Astrocyte of the cerebellum (primary cell): ENCODE data around the gene RAD51AP1.
A peak's percentile ranks its signal among the peaks of the same experiment; 100 is the strongest.

ENCODE experiments used
- DNase-seq: peaks from one replicate; pipeline ENCODE4 v3.0.0-alpha.2; 2011; ENCODE audit warnings: low read depth
- H3K4me3 ChIP-seq: 2 replicates; pipeline ENCODE4 v1.5.1; 2011; ENCODE audit warnings: mild to moderate bottlenecking, low read depth, low read length, moderate library complexity
- in situ Hi-C: cut with HindIII; loops from 2 replicates; pipeline ENCODE4 v1.10.0; 2017; ENCODE audit warnings: low sequenced_read_pairs
- TF ChIP-seq, protein P1 (sequence below): IDR thresholded peaks from 2 replicates; pipeline ENCODE4 v1.5.1; 2012; ENCODE audit warnings: low read length, low read depth, moderate library complexity, mild to moderate bottlenecking; ENCODE audit errors: missing control alignments

Gene RAD51AP1

DNA sequence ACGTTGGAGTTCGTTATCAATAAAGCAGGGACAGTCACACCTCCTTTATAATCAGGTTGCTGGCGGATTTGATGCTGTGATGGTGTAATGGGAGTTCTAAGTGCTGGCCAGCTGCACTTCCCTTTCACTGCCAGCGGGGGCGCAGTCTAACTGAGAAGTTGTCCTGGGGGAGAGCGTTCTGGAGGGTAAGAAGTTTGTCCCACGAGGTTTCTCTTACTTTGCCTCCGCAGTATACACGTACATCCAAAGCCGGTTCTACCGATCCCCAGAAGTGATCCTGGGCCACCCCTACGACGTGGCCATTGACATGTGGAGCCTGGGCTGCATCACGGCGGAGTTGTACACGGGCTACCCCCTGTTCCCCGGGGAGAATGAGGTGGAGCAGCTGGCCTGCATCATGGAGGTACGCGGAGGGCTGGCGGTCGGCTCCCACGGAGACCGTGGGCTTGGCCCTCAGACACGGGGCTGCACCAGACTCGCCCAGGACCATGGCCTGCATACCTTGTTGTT lies 66.0 kb downstream of the RAD51AP1 start:
- H3K4me3 ChIP-seq = peak overlapping the region; percentile 96
- in situ Hi-C loops = no loop called here
- DNase-seq = peak; percentile 66
- TF ChIP-seq, protein P1, sequence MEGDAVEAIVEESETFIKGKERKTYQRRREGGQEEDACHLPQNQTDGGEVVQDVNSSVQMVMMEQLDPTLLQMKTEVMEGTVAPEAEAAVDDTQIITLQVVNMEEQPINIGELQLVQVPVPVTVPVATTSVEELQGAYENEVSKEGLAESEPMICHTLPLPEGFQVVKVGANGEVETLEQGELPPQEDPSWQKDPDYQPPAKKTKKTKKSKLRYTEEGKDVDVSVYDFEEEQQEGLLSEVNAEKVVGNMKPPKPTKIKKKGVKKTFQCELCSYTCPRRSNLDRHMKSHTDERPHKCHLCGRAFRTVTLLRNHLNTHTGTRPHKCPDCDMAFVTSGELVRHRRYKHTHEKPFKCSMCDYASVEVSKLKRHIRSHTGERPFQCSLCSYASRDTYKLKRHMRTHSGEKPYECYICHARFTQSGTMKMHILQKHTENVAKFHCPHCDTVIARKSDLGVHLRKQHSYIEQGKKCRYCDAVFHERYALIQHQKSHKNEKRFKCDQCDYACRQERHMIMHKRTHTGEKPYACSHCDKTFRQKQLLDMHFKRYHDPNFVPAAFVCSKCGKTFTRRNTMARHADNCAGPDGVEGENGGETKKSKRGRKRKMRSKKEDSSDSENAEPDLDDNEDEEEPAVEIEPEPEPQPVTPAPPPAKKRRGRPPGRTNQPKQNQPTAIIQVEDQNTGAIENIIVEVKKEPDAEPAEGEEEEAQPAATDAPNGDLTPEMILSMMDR = peak; percentile 100

DNA sequence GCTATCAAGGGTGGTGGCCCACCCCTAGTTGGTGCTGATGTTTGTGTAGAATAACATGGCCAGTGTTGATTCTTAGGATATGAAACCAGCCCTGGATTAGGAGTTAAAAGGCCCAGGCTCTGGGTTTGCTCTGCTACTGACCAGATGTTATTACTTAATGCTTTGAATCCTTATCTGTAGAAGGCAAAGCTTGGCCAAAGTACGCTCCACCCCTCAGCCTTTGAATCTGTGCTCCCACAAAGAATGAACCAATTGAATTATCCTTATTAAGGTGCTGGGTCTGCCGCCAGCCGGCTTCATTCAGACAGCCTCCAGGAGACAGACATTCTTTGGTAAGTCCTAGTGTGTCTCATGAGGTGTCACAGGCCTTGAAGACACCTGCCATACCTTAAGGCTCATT lies 68.4 kb downstream of the RAD51AP1 start:
- no peak for DNase-seq
- TF ChIP-seq, protein P1 = no peak
- in situ Hi-C loops = no loop called here
- H3K4me3 ChIP-seq = no peak overlapping the region

- DNase-seq = no peak
- TF ChIP-seq, protein P1 = no peak
- no peak overlapping the region for H3K4me3 ChIP-seq
- in situ Hi-C loops = no loop called here
Measured at GRCh38 chr12:4609071-4609470, 70.4 kb downstream of the RAD51AP1 start.
